Panc1 (cell line): ENCODE results near the gene CFD.

Source experiments
- POLR2AphosphoS5 ChIP-seq: IDR thresholded peaks from 2 replicates; pipeline ENCODE4 v1.6.1; 2012; ENCODE audit warnings: mild to moderate bottlenecking, low read depth, low read length, moderate library complexity
- TCF7L2 ChIP-seq: IDR thresholded peaks from 2 replicates; pipeline ENCODE4 v1.6.1; 2011; ENCODE audit warnings: mild to moderate bottlenecking, low read depth, low read length, inconsistent platforms
- TF ChIP-seq, protein P1 (sequence below), 2 experiments: IDR thresholded peaks; 2 replicates each; pipeline ENCODE4 v1.6.1; 2011 to 2012; ENCODE audit warnings: low read depth in 2 of 2, control low read depth in 1 of 2, low read length in 1 of 2, mild to moderate bottlenecking in 1 of 2, moderate library complexity in 1 of 2; ENCODE audit not compliant: insufficient read depth in 1 of 2
- TF ChIP-seq, protein P2 (sequence below): fragments of 450-650 bp; IDR thresholded peaks from 2 replicates; pipeline ENCODE4 v1.5.1; 2017; ENCODE audit warnings: mild to moderate bottlenecking

DNA sequence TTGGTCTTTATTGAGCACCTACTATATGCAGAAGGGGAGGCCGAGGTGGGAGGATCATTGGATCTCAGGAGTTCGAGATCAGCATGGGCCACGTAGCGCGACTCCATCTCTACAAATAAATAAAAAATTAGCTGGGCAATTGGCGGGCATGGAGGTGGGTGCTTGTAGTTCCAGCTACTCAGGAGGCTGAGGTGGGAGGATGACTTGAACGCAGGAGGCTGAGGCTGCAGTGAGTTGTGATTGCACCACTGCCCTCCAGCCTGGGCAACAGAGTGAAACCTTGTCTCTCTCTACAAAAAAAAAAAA, 3.8 kb downstream of the CFD start:
- TF ChIP-seq, protein P1, sequence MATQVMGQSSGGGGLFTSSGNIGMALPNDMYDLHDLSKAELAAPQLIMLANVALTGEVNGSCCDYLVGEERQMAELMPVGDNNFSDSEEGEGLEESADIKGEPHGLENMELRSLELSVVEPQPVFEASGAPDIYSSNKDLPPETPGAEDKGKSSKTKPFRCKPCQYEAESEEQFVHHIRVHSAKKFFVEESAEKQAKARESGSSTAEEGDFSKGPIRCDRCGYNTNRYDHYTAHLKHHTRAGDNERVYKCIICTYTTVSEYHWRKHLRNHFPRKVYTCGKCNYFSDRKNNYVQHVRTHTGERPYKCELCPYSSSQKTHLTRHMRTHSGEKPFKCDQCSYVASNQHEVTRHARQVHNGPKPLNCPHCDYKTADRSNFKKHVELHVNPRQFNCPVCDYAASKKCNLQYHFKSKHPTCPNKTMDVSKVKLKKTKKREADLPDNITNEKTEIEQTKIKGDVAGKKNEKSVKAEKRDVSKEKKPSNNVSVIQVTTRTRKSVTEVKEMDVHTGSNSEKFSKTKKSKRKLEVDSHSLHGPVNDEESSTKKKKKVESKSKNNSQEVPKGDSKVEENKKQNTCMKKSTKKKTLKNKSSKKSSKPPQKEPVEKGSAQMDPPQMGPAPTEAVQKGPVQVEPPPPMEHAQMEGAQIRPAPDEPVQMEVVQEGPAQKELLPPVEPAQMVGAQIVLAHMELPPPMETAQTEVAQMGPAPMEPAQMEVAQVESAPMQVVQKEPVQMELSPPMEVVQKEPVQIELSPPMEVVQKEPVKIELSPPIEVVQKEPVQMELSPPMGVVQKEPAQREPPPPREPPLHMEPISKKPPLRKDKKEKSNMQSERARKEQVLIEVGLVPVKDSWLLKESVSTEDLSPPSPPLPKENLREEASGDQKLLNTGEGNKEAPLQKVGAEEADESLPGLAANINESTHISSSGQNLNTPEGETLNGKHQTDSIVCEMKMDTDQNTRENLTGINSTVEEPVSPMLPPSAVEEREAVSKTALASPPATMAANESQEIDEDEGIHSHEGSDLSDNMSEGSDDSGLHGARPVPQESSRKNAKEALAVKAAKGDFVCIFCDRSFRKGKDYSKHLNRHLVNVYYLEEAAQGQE (IDR thresholded peaks at IDR 0.05; ENCODE audit: insufficient read depth in 1 of 2, low read depth in 2 of 2, low read length in 1 of 2) = no peak
- TF ChIP-seq, protein P2, sequence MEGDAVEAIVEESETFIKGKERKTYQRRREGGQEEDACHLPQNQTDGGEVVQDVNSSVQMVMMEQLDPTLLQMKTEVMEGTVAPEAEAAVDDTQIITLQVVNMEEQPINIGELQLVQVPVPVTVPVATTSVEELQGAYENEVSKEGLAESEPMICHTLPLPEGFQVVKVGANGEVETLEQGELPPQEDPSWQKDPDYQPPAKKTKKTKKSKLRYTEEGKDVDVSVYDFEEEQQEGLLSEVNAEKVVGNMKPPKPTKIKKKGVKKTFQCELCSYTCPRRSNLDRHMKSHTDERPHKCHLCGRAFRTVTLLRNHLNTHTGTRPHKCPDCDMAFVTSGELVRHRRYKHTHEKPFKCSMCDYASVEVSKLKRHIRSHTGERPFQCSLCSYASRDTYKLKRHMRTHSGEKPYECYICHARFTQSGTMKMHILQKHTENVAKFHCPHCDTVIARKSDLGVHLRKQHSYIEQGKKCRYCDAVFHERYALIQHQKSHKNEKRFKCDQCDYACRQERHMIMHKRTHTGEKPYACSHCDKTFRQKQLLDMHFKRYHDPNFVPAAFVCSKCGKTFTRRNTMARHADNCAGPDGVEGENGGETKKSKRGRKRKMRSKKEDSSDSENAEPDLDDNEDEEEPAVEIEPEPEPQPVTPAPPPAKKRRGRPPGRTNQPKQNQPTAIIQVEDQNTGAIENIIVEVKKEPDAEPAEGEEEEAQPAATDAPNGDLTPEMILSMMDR = no peak
- TF ChIP-seq POLR2AphosphoS5 = no peak
- TF ChIP-seq TCF7L2 = no peak
